Panc1 (cell line): Measurements from ENCODE around the gene PHKG1. TPM values are rescaled to one million over a fixed set of nuclear protein-coding genes. Genes with fewer than 3 reads are reported as not detected.
A peak's percentile ranks its signal among the peaks of the same experiment; 100 is the strongest.
"Not testable (repeated sequence)": the region's sequence is repeated elsewhere in the genome, so short reads cannot be mapped to it uniquely, and the experiment has no call there.

Experiments
- ATAC-seq: fragments of 200-7000 bp; cut with Tn5 transposase; 2 replicates; pipeline ENCODE4 v1.9.1; 2020; ENCODE audit warnings: mild to moderate bottlenecking, moderate library complexity
- BruUV-seq: library from RNA; stranded (reverse); fragments of 400-500 nt; replicated peaks from 2 replicates; lab custom pipeline; 2021; lab: Mats Ljungman, UMichigan
- CTCF ChIA-PET: fragments of 300-600 bp; sonication (Branson Sonifier 250); formaldehyde crosslinking; loops from one replicate; lab custom pipeline; 2022; ENCODE audit warnings: antibody characterized with exemption; lab: Charles Lee
- POLR2A ChIA-PET: fragments of 300-600 bp; sonication (Branson Sonifier 250); formaldehyde crosslinking; loops from one replicate; lab custom pipeline; 2022; ENCODE audit warnings: antibody characterized with exemption; lab: Charles Lee
- DNase-seq: peaks from one replicate; pipeline ENCODE4 v3.0.0-alpha.2; 2010; ENCODE audit warnings: low read depth, low spot score
- H3K27ac ChIP-seq: 2 replicates; pipeline ENCODE4 v1.5.1; 2011; ENCODE audit warnings: mild to moderate bottlenecking, low read length, inconsistent platforms
- H3K27me3 ChIP-seq: fragments of 200-500 bp; sonication (Bioruptor generic); 2 replicates; pipeline ENCODE4 v1.6.0; 2014; ENCODE audit warnings: low read length, inconsistent platforms; ENCODE audit not compliant: control insufficient read depth, insufficient read depth
- H3K36me3 ChIP-seq: fragments of 200-500 bp; sonication (Bioruptor generic); 2 replicates; pipeline ENCODE4 v1.5.1; 2014; ENCODE audit warnings: inconsistent platforms, mild to moderate bottlenecking, low read length, moderate library complexity; ENCODE audit not compliant: control insufficient read depth, insufficient read depth
- H3K4me1 ChIP-seq: 2 replicates; pipeline ENCODE4 v1.5.1; 2011; ENCODE audit warnings: inconsistent platforms, mild to moderate bottlenecking, low read length, moderate library complexity; ENCODE audit not compliant: control insufficient read depth, insufficient read depth
- H3K4me3 ChIP-seq, 2 experiments: 2 replicates each; pipeline ENCODE4 v1.5.1; 2011 to 2012; ENCODE audit warnings: low read depth in 2 of 2, low read length in 2 of 2, mild to moderate bottlenecking in 2 of 2, inconsistent platforms in 1 of 2, moderate library complexity in 1 of 2
- H3K9me3 ChIP-seq: fragments of 200-500 bp; sonication (Bioruptor generic); 2 replicates; pipeline ENCODE4 v1.5.1; 2014; ENCODE audit warnings: low read depth, mild to moderate bottlenecking, inconsistent platforms, low read length, moderate library complexity; ENCODE audit not compliant: control insufficient read depth, insufficient read depth
- POLR2AphosphoS5 ChIP-seq: IDR thresholded peaks from 2 replicates; pipeline ENCODE4 v1.6.1; 2012; ENCODE audit warnings: mild to moderate bottlenecking, low read depth, low read length, moderate library complexity
- SIN3A ChIP-seq: IDR thresholded peaks from 2 replicates; pipeline ENCODE4 v1.6.1; 2012; ENCODE audit warnings: low read depth, mild to moderate bottlenecking, low read length, moderate library complexity, borderline replicate concordance; ENCODE audit not compliant: insufficient read depth
- TCF7L2 ChIP-seq: IDR thresholded peaks from 2 replicates; pipeline ENCODE4 v1.6.1; 2011; ENCODE audit warnings: mild to moderate bottlenecking, low read depth, low read length, inconsistent platforms
- in situ Hi-C: cut with HindIII; loops from 2 replicates; pipeline ENCODE4 v1.10.0; 2016; ENCODE audit warnings: low sequenced_read_pairs, low pct_unique_long_range_greater_than_20kb
- intact Hi-C: fragments of 100-400 bp; cut with micrococcal nuclease; formaldehyde crosslinking; loops from one replicate; pipeline ENCODE4 v1.10.0; 2022; ENCODE audit not compliant: unreplicated experiment
- total RNA-seq: library from RNA; stranded (reverse); gene quantifications from one replicate; pipeline ENCODE4 v1.2.1, GENCODE V29; 2021; ENCODE audit not compliant: unreplicated experiment
- TF ChIP-seq, protein P1 (sequence below), 2 experiments: IDR thresholded peaks; 2 replicates each; pipeline ENCODE4 v1.6.1; 2011 to 2012; ENCODE audit warnings: low read depth in 2 of 2, control low read depth in 1 of 2, low read length in 1 of 2, mild to moderate bottlenecking in 1 of 2, moderate library complexity in 1 of 2; ENCODE audit not compliant: insufficient read depth in 1 of 2
- TF ChIP-seq, protein P2 (sequence below): fragments of 450-650 bp; IDR thresholded peaks from 2 replicates; pipeline ENCODE4 v1.5.1; 2017; ENCODE audit warnings: mild to moderate bottlenecking

PHKG1 gene
- total RNA-seq, 1 experiment from 2014 or later: 0.67 TPM

DNA sequence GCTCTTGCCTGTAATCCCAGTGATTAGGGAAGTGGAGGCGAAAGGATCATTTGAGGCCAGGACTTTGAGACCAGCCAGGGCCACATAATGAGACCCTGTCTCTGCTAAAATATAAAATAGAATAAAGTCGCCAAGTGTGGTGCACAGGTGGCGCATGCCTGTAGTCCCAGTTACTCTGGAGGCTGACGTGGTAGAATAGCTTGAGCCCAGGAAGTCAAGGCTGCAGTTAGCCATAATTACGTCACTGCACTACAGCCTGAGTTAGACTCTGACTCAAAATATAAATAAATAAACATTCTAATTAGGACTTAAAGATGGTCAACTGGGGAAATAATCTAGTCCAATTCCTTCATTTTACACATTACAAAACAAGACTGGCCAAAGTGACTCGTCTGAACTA, 12.8 kb upstream of the PHKG1 start:
- ChIA-PET CTCF (interaction anchor here (0.6 to 1.5 kb wide), 3 partner anchors 26 to 61 kb away, joined by 3 to 6 read pairs (median 4); no protein-coding TSS in a partner anchor), POLR2A (interaction anchor here (0.7 to 1.5 kb wide), 2 partner anchors 12 to 132 kb away, joined by 3 to 10 read pairs; no protein-coding TSS in a partner anchor)
- in situ Hi-C loops (no loop called here), intact Hi-C loops (no loop called here)
- Histone ChIP-seq H3K4me3 (peak overlapping the region; percentile 55 to 98), H3K27me3 (no peaks in the 10 kb centered on the region), H3K4me1 (peaks cover 6% of the 10 kb centered on the region; the same call in 1 of the 2 replicates), H3K9me3 (no peaks in the 10 kb centered on the region), H3K27ac (peak overlapping the region; percentile 98), H3K36me3 (peaks cover 18% of the 10 kb centered on the region)
- TF ChIP-seq TCF7L2: no peak
- TF ChIP-seq, protein P1, sequence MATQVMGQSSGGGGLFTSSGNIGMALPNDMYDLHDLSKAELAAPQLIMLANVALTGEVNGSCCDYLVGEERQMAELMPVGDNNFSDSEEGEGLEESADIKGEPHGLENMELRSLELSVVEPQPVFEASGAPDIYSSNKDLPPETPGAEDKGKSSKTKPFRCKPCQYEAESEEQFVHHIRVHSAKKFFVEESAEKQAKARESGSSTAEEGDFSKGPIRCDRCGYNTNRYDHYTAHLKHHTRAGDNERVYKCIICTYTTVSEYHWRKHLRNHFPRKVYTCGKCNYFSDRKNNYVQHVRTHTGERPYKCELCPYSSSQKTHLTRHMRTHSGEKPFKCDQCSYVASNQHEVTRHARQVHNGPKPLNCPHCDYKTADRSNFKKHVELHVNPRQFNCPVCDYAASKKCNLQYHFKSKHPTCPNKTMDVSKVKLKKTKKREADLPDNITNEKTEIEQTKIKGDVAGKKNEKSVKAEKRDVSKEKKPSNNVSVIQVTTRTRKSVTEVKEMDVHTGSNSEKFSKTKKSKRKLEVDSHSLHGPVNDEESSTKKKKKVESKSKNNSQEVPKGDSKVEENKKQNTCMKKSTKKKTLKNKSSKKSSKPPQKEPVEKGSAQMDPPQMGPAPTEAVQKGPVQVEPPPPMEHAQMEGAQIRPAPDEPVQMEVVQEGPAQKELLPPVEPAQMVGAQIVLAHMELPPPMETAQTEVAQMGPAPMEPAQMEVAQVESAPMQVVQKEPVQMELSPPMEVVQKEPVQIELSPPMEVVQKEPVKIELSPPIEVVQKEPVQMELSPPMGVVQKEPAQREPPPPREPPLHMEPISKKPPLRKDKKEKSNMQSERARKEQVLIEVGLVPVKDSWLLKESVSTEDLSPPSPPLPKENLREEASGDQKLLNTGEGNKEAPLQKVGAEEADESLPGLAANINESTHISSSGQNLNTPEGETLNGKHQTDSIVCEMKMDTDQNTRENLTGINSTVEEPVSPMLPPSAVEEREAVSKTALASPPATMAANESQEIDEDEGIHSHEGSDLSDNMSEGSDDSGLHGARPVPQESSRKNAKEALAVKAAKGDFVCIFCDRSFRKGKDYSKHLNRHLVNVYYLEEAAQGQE (IDR thresholded peaks at IDR 0.05; ENCODE audit: insufficient read depth in 1 of 2, low read depth in 2 of 2, low read length in 1 of 2): no peak
- no peak for TF ChIP-seq POLR2AphosphoS5
- TF ChIP-seq SIN3A: no peak
- TF ChIP-seq, protein P2, sequence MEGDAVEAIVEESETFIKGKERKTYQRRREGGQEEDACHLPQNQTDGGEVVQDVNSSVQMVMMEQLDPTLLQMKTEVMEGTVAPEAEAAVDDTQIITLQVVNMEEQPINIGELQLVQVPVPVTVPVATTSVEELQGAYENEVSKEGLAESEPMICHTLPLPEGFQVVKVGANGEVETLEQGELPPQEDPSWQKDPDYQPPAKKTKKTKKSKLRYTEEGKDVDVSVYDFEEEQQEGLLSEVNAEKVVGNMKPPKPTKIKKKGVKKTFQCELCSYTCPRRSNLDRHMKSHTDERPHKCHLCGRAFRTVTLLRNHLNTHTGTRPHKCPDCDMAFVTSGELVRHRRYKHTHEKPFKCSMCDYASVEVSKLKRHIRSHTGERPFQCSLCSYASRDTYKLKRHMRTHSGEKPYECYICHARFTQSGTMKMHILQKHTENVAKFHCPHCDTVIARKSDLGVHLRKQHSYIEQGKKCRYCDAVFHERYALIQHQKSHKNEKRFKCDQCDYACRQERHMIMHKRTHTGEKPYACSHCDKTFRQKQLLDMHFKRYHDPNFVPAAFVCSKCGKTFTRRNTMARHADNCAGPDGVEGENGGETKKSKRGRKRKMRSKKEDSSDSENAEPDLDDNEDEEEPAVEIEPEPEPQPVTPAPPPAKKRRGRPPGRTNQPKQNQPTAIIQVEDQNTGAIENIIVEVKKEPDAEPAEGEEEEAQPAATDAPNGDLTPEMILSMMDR: no peak
- DNase-seq: peak; percentile 46
- peak; percentile 46; the same call in 1 of the 2 replicates for ATAC-seq
- TSS peak; percentile 86 for BruUV-seq

- intact Hi-C loops, H3K4me3 ChIP-seq, BruUV-seq, H3K9me3 ChIP-seq, in situ Hi-C loops, H3K27me3 ChIP-seq, H3K27ac ChIP-seq, POLR2A ChIA-PET, ATAC-seq, H3K4me1 ChIP-seq, DNase-seq: not testable (repeated sequence)
- CTCF ChIA-PET: interaction anchor here (0.7 to 1.0 kb wide), 3 partner anchors 12 to 27 kb away, joined by 3 to 4 read pairs (median 3); no protein-coding TSS in a partner anchor
- H3K36me3 ChIP-seq: peaks cover 26% of the 10 kb centered on the region
These were observed 11.4 kb upstream of the PHKG1 start for GRCh38 chr7:56104138-56104537.

- H3K4me3 ChIP-seq: no peak overlapping the region
- BruUV-seq: no TSS peak
- H3K27ac ChIP-seq: no peak overlapping the region
- DNase-seq (no peak), ATAC-seq (no peak)
- POLR2A ChIA-PET: no interaction called here
- intact Hi-C loops (no loop called here), in situ Hi-C loops (no loop called here)
- no peak for TF ChIP-seq SIN3A
- no peak for TF ChIP-seq TCF7L2
- TF ChIP-seq, protein P1 (IDR thresholded peaks at IDR 0.05; ENCODE audit: insufficient read depth in 1 of 2, low read depth in 2 of 2, low read length in 1 of 2): no peak
- TF ChIP-seq, protein P2: no peak
- no peak for TF ChIP-seq POLR2AphosphoS5
- 0 out of 2 replicates have a peak, but pooled peaks cover 3% of the 10 kb centered on the region for H3K4me1 ChIP-seq
- no peaks in the 10 kb centered on the region for H3K9me3 ChIP-seq
- CTCF ChIA-PET: no interaction called here
- peaks cover 26% of the 10 kb centered on the region for H3K36me3 ChIP-seq
- H3K27me3 ChIP-seq: no peaks in the 10 kb centered on the region
These were observed 6.9 kb upstream of the PHKG1 start for GRCh38 chr7:56099653-56100052.
